Brain pericyte (primary cell): ENCODE data around the gene FCGBP.
"Not testable (repeated sequence)": the region's sequence is repeated elsewhere in the genome, so short reads cannot be mapped to it uniquely, and the experiment has no call there.

Experiments used
- DNase-seq: peaks from one replicate; pipeline ENCODE4 v3.0.0-alpha.2; 2012; ENCODE audit warnings: low read depth, low spot score

The FCGBP gene

GRCh38 chr19:39917561-39918182 lies 16.8 kb downstream of the FCGBP start:
- DNase-seq, result no peak

- no peak for DNase-seq
Measured at GRCh38 chr19:39916851-39917396, 17.5 kb downstream of the FCGBP start.

- DNase-seq, result no peak
Measured at GRCh38 chr19:39916236-39916635, 18.2 kb downstream of the FCGBP start.

- DNase-seq, result no peak
Measured at GRCh38 chr19:39915848-39916215, 18.6 kb downstream of the FCGBP start.

- DNase-seq, result no peak
Measured at GRCh38 chr19:39915101-39915847, 19.2 kb downstream of the FCGBP start.

GRCh38 chr19:39913682-39914333 lies 20.6 kb downstream of the FCGBP start:
- no peak for DNase-seq

GRCh38 chr19:39908803-39909202 lies 25.6 kb downstream of the FCGBP start:
- no peak for DNase-seq

GRCh38 chr19:39906820-39907611 lies 27.4 kb downstream of the FCGBP start:
- DNase-seq, result no peak

- no peak for DNase-seq
Measured at GRCh38 chr19:39906283-39906682, 28.2 kb downstream of the FCGBP start.

- not testable (repeated sequence) for DNase-seq
Measured at GRCh38 chr19:39903486-39904091, 30.8 kb downstream of the FCGBP start.

GRCh38 chr19:39902326-39902725 lies 32.1 kb downstream of the FCGBP start:
- DNase-seq, result not testable (repeated sequence)

- DNase-seq, result not testable (repeated sequence)
Measured at GRCh38 chr19:39901681-39902080, 32.8 kb downstream of the FCGBP start.

- not testable (repeated sequence) for DNase-seq
Measured at GRCh38 chr19:39898858-39899257, 35.6 kb downstream of the FCGBP start.

- DNase-seq, result not testable (repeated sequence)
Measured at GRCh38 chr19:39897511-39898245, 36.8 kb downstream of the FCGBP start.

GRCh38 chr19:39895096-39895495 lies 39.3 kb downstream of the FCGBP start:
- not testable (repeated sequence) for DNase-seq

GRCh38 chr19:39894236-39894606 lies 40.2 kb downstream of the FCGBP start:
- not testable (repeated sequence) for DNase-seq

GRCh38 chr19:39893366-39894235 lies 40.8 kb downstream of the FCGBP start:
- not testable (repeated sequence) for DNase-seq

- not testable (repeated sequence) for DNase-seq
Measured at GRCh38 chr19:39892506-39892902, 41.9 kb downstream of the FCGBP start.

GRCh38 chr19:39891660-39892505 lies 42.6 kb downstream of the FCGBP start:
- DNase-seq, result not testable (repeated sequence)
